ENCODE results near the gene GPC6.

GPC6 gene

GRCh38 chr13:93231867-93232266 lies 5.3 kb downstream of the GPC6 start:
- no peak for DNase-seq

GRCh38 chr13:93233997-93234416 lies 7.4 kb downstream of the GPC6 start:
- DNase-seq = no peak

GRCh38 chr13:93234459-93234858 lies 7.9 kb downstream of the GPC6 start:
- DNase-seq = no peak

GRCh38 chr13:93235258-93236015 lies 8.8 kb downstream of the GPC6 start:
- DNase-seq = no peak

GRCh38 chr13:93238711-93239110 lies 12.1 kb downstream of the GPC6 start:
- DNase-seq = no peak

- DNase-seq = no peak
Observed at GRCh38 chr13:93243375-93244063, 16.9 kb downstream of the GPC6 start.

GRCh38 chr13:93244141-93244917 lies 17.7 kb downstream of the GPC6 start:
- no peak for DNase-seq

- no peak for DNase-seq
Observed at GRCh38 chr13:93244918-93245280, 18.3 kb downstream of the GPC6 start.

- DNase-seq = no peak
Observed at GRCh38 chr13:93246069-93246468, 19.5 kb downstream of the GPC6 start.

- DNase-seq = no peak
Observed at GRCh38 chr13:93248627-93249047, 22.0 kb downstream of the GPC6 start.

GRCh38 chr13:93249364-93250306 lies 23.0 kb downstream of the GPC6 start:
- peak; percentile 2 to 69 for DNase-seq

- no peak for DNase-seq
Observed at GRCh38 chr13:93254775-93255174, 28.2 kb downstream of the GPC6 start.

GRCh38 chr13:93256998-93257397 lies 30.4 kb downstream of the GPC6 start:
- no peak for DNase-seq

- no peak for DNase-seq
Observed at GRCh38 chr13:93259527-93260080, 33.0 kb downstream of the GPC6 start.

- no peak for DNase-seq
Observed at GRCh38 chr13:93260591-93260990, 34.0 kb downstream of the GPC6 start.

- no peak for DNase-seq
Observed at GRCh38 chr13:93262729-93263345, 36.2 kb downstream of the GPC6 start.

- no peak for DNase-seq
Observed at GRCh38 chr13:93264876-93265275, 38.3 kb downstream of the GPC6 start.

- DNase-seq = no peak
Observed at GRCh38 chr13:93265800-93266199, 39.2 kb downstream of the GPC6 start.

GRCh38 chr13:93266681-93267080 lies 40.1 kb downstream of the GPC6 start:
- no peak for DNase-seq

- DNase-seq = no peak
Observed at GRCh38 chr13:93268327-93269028, 41.9 kb downstream of the GPC6 start.
